Lower lobe of right lung (tissue), 2 donors: ENCODE data around the gene NELL1. TPM values are rescaled to one million over a fixed set of nuclear protein-coding genes. Genes with fewer than 3 reads are reported as not detected.

Source experiments
- ATAC-seq, 2 donors: fragments of 200-7000 bp; cut with Tn5 transposase; one replicate each; pipeline ENCODE4 v1.9.1; 2020 to 2022; ENCODE audit warnings: mild to moderate bottlenecking in 2 of 2, moderate library complexity in 2 of 2
- DNase-seq: peaks from one replicate; pipeline ENCODE4 v3.0.0-alpha.2; 2020
- H3K27ac ChIP-seq: fragments of 200-600 bp; one replicate; pipeline ENCODE4 v1.8.0; 2022
- H3K27me3 ChIP-seq: fragments of 200-600 bp; one replicate; pipeline ENCODE4 v1.8.0; 2022; ENCODE audit warnings: low read depth
- H3K36me3 ChIP-seq: fragments of 200-600 bp; one replicate; pipeline ENCODE4 v1.8.0; 2022; ENCODE audit warnings: mild to moderate bottlenecking
- H3K4me1 ChIP-seq: fragments of 200-600 bp; one replicate; pipeline ENCODE4 v1.8.0; 2022
- H3K4me3 ChIP-seq: fragments of 200-600 bp; one replicate; pipeline ENCODE4 v1.8.0; 2022; ENCODE audit warnings: mild to moderate bottlenecking
- H3K9me3 ChIP-seq: fragments of 200-600 bp; one replicate; pipeline ENCODE4 v1.8.0; 2022
- CTCF ChIP-seq: fragments of 200-600 bp; IDR thresholded peaks from one replicate; pipeline ENCODE4 v1.8.0; 2022; ENCODE audit warnings: antibody characterized with exemption, mild to moderate bottlenecking
- intact Hi-C: fragments of 100-400 bp; cut with DNase I; formaldehyde crosslinking; loops from one replicate; pipeline ENCODE4 v1.11.0; 2022
- total RNA-seq: library from RNA; stranded (reverse); fragmentation: NEBNext Ultra II Directional; extraction: Animal tissue kit (Norgen Biotek cat#: 25700); gene quantifications from one replicate; pipeline ENCODE4 v1.2.1, GENCODE V29; 2021
- donor health status: DM: no; HTN: yes; CAD: no; lungs with severe emphysema.

Gene NELL1
- total RNA-seq, 1 donor from 2014 or later: 0.15 TPM

GRCh38 chr11:20962581-20962980 lies 293.2 kb downstream of the NELL1 start:
- H3K9me3 ChIP-seq: no peaks in the 10 kb centered on the region
- TF ChIP-seq CTCF: no peak
- no peaks in the 10 kb centered on the region for H3K27me3 ChIP-seq
- no peak overlapping the region for H3K4me3 ChIP-seq
- no peak overlapping the region for H3K27ac ChIP-seq
- DNase-seq: no peak
- H3K36me3 ChIP-seq: no peaks in the 10 kb centered on the region
- H3K4me1 ChIP-seq: no peaks in the 10 kb centered on the region
- intact Hi-C loops: no loop called here
- no peak for ATAC-seq

GRCh38 chr11:20963596-20963995 lies 294.2 kb downstream of the NELL1 start:
- H3K4me3 ChIP-seq: no peak overlapping the region
- no peaks in the 10 kb centered on the region for H3K27me3 ChIP-seq
- H3K36me3 ChIP-seq: no peaks in the 10 kb centered on the region
- no peak for TF ChIP-seq CTCF
- ATAC-seq (no peak), DNase-seq (no peak)
- H3K9me3 ChIP-seq: no peaks in the 10 kb centered on the region
- intact Hi-C loops: no loop called here
- no peak overlapping the region for H3K27ac ChIP-seq
- H3K4me1 ChIP-seq: no peaks in the 10 kb centered on the region

GRCh38 chr11:20964985-20965384 lies 295.6 kb downstream of the NELL1 start:
- no peak for DNase-seq
- ATAC-seq: no peak
- no peak for TF ChIP-seq CTCF
- H3K27ac ChIP-seq: no peak overlapping the region
- H3K4me3 ChIP-seq: no peak overlapping the region
- no peaks in the 10 kb centered on the region for H3K27me3 ChIP-seq
- no peaks in the 10 kb centered on the region for H3K9me3 ChIP-seq
- intact Hi-C loops: no loop called here
- no peaks in the 10 kb centered on the region for H3K4me1 ChIP-seq
- no peaks in the 10 kb centered on the region for H3K36me3 ChIP-seq

- Histone ChIP-seq H3K27me3 (no peaks in the 10 kb centered on the region), H3K9me3 (no peaks in the 10 kb centered on the region), H3K27ac (no peak overlapping the region), H3K4me1 (no peaks in the 10 kb centered on the region), H3K36me3 (no peaks in the 10 kb centered on the region), H3K4me3 (no peak overlapping the region)
- DNase-seq (no peak), ATAC-seq (no peak)
- no peak for TF ChIP-seq CTCF
- intact Hi-C loops: no loop called here
These were observed 297.1 kb downstream of the NELL1 start for GRCh38 chr11:20966489-20966888.

GRCh38 chr11:20973940-20974559 lies 304.7 kb downstream of the NELL1 start:
- intact Hi-C loops: no loop called here
- Histone ChIP-seq H3K4me3 (no peak overlapping the region), H3K27me3 (no peaks in the 10 kb centered on the region), H3K27ac (no peak overlapping the region), H3K4me1 (no peaks in the 10 kb centered on the region), H3K36me3 (no peaks in the 10 kb centered on the region), H3K9me3 (no peaks in the 10 kb centered on the region)
- ATAC-seq (no peak), DNase-seq (no peak)
- TF ChIP-seq CTCF: no peak

- H3K27me3 ChIP-seq: no peaks in the 10 kb centered on the region
- H3K27ac ChIP-seq: no peak overlapping the region
- no peaks in the 10 kb centered on the region for H3K36me3 ChIP-seq
- H3K4me3 ChIP-seq: no peak overlapping the region
- no peak for TF ChIP-seq CTCF
- intact Hi-C loops: no loop called here
- H3K9me3 ChIP-seq: no peaks in the 10 kb centered on the region
- ATAC-seq: no peak
- H3K4me1 ChIP-seq: no peaks in the 10 kb centered on the region
- no peak for DNase-seq
These were observed 311.4 kb downstream of the NELL1 start for GRCh38 chr11:20980736-20981135.
